ENCODE data around the gene STAT4.

GRCh38 chr2:191066197-191066918, 84.4 kb downstream of the STAT4 start:
- TF ChIP-seq CTCF (IDR thresholded peaks at IDR 0.05 in 4 of 5, conservative IDR thresholded peaks at IDR 0.05 in 1 of 5): no peak
- no peak for TF ChIP-seq POLR2A (IDR thresholded peaks at IDR 0.05)

Measured in gastrocnemius medialis (tissue), 4 donors.